HG03060 (cell line): ENCODE results near the gene CD48.
A peak's percentile ranks its signal among the peaks of the same experiment; 100 is the strongest.
"Not testable (repeated sequence)": the region's sequence is repeated elsewhere in the genome, so short reads cannot be mapped to it uniquely, and the experiment has no call there.

Experiments
- ATAC-seq: cut with Tn5 transposase; IDR thresholded peaks from one replicate; pipeline ENCODE4 v1.9.1; 2021; ENCODE audit warnings: low read depth, moderate number of reproducible peaks; ENCODE audit not compliant: unreplicated experiment

The CD48 gene

DNA sequence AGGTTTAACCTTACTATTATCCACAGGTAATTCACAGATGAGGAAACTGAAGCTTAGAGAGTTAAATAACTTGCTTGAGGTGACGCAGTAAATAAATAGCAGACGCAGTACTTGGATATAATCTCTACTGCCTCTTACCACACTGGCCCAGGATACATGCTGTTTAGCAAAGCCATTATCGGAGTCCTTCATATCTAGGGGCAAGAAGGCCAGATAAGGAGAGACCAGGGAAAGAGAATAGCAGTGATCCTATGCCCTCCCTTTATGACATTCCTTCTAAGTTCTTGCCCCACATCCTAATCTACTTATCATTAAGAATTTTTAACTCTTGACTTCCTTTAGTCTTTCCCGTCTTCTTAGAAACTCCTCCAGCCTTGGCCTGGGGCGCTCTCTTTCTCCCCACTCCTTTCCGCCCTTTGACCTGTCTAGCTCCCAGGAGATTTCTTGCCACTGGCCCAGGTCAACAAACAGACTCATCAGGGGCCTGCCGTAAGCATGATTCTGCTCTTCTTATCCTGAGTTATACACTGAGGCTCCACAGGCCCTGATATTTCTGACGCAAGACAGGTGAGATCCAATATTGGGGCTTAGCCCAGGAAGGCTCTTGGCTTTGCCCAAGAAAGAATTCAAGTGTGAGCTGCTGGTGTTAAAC lies 53.3 kb downstream of the CD48 start:
- no peak for ATAC-seq

GRCh38 chr1:160657250-160657781 lies 54.3 kb downstream of the CD48 start:
- ATAC-seq, result no peak

- ATAC-seq, result no peak
These were observed 54.9 kb downstream of the CD48 start for GRCh38 chr1:160656737-160657136.

DNA sequence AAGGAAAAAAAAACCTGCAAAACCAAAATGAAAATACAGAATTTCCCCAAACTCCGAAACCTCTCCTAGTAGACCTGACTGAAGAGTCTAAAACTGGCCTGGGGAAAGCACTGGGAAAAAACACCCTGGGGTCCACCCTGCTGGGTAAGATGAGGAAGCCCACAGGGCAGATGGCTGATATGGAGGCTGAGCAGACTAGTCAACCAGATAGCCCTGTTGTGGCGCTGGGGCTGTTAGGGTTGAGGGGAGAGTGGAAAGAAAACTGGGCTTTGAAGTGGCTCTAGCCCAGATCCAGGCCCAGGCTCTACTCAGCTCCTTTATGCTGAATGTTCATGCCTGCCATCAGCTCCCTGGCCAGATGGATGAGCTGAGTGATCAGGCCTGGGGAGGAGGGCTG lies 58.0 kb downstream of the CD48 start:
- no peak for ATAC-seq

DNA sequence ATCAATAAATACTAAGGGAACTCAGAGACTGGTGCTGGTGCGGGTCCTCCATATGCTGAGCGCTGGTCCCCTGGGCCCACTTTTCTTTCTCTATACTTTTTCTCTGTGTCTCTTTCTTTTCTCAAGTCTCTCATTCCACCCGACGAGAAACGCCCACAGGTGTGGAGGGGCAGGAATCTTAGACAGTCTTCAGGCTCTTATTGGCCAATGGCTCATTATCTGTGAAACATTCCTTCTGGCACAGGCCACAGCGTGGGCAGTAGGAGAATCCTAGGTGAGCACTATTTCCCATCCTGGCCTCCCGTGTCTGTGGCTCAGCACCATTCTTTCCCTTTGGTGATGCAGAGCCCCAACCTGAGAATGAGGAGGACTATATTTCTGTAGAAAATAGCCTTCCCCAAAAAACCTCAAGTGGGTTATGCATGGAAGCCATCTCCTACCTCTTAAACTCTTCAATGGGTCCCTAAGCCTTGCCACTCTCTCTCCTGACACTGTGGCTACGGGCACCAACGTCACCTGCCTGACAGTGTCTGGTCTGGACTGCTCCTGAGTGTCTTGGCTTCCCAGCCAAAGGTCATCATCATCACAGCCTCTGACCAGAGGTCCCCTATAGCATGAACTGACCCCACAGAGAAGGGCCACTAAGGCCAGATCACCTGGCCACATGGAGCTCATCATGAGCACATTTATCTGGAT lies 58.5 kb downstream of the CD48 start:
- no peak for ATAC-seq

DNA sequence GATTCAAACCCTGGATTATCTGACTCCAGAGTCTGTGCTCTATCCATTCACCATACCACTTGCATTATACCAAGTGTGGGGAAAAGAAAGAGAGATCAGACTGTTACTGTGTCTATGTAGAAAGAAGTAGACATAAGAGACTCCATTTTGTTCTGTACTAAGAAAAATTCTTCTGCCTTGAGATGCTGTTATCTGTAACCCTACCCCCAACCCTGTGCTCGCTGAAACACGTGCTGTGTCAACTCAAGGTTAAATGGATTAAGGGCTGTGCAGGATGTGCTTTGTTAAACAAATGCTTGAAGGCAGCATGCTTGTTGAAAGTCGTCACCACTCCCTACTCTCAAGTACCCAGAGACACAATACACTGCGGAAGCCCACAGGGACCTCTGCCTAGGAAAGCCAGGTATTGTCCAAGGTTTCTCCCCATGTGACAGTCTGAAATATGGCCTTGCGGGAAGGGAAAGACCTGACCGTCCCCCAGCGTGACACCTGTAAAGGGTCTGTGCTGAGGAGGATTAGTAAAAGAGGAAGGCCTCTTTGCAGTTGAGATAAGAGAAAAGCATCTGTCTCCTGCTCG lies 59.5 kb downstream of the CD48 start:
- not testable (repeated sequence) for ATAC-seq

DNA sequence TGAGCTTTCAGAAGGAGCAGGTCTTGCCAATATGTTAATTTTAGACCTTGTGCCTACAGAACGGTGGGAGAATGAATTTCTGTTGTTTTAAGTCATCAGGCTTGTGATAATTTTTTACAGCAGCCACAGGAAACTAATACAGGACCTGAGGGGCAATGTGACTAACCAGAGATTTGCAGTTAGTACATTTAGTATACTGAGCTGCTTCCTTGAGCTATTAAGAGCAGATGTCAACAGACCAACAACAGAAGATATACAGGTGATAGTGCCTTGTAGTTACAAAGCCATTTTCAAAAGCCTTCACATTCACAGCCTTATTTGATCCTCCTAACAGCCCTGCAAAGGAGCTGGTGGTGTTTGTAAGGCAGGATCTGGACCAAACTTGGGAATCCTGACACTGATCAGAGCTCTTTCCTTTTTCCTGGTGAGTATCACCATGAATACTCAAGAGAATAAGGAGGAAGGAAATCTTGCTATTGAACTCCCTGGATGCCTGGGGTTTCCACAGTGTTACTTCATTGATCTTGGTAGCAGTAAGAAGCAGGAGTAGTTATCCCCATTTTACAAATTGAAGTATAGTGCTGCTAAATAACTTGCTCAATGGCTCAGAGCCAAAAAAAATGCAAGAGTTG lies 60.1 kb downstream of the CD48 start:
- no peak for ATAC-seq

- no peak for ATAC-seq
These were observed 64.3 kb downstream of the CD48 start for GRCh38 chr1:160647329-160647720.

- peak; percentile 46 for ATAC-seq
These were observed 64.8 kb downstream of the CD48 start, which contains the start of gene SLAMF1 for GRCh38 chr1:160646711-160647328. SLAMF1 (minus strand) TSS chr1:160647044; CDS start chr1:160646945, 99 bp downstream.

- ATAC-seq, result no peak
These were observed 65.4 kb downstream of the CD48 start for GRCh38 chr1:160646180-160646579.

- no peak for ATAC-seq
These were observed 66.1 kb downstream of the CD48 start for GRCh38 chr1:160645386-160646130.

GRCh38 chr1:160644399-160644798 lies 67.2 kb downstream of the CD48 start:
- no peak for ATAC-seq

- ATAC-seq, result no peak
These were observed 68.5 kb downstream of the CD48 start for GRCh38 chr1:160643138-160643537.

GRCh38 chr1:160642281-160642644 lies 69.4 kb downstream of the CD48 start:
- no peak for ATAC-seq

DNA sequence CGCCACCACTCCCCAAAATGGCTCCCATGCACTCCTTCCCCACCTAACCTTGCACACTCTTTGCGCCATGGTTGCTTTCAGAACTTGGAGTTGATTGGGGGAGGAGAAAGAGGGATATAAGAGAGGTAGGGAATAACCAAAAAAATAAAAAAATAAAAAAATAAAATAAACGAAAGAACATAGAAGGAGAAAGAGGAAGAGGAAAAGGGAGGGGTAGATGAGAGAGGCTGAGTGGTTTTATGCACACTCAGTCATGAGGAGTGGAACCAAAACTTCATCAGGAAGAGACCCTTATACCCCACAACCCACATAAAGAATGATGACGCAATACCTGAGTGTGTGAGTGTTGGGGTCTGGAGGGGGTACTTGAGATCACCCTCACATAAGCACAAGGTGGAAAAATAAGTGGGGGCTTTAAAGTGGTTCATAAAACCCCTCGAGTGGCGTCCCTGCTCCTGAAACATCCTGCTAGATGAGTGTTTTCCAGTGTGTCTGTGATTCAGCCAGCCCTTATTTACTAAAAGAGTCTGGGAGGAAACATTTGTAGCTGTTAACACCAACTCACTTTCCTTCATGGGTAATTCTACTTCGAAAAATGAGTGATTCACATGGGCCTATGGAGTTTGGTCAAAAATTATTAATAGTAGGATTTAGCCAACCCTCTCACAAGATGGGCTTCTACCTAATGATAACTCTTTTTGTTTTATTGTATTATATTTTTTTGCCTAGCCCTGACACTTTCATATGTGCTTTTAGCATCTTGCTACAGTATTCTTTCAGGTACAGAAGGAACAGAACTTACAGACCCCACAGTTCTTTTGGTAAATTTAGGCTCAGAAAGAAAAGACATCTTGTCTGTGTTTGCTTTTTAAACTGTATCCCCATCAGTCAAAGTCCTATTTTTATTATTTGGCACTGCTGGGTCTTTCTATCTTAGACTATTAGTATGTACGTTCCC lies 70.0 kb downstream of the CD48 start:
- no peak for ATAC-seq

DNA sequence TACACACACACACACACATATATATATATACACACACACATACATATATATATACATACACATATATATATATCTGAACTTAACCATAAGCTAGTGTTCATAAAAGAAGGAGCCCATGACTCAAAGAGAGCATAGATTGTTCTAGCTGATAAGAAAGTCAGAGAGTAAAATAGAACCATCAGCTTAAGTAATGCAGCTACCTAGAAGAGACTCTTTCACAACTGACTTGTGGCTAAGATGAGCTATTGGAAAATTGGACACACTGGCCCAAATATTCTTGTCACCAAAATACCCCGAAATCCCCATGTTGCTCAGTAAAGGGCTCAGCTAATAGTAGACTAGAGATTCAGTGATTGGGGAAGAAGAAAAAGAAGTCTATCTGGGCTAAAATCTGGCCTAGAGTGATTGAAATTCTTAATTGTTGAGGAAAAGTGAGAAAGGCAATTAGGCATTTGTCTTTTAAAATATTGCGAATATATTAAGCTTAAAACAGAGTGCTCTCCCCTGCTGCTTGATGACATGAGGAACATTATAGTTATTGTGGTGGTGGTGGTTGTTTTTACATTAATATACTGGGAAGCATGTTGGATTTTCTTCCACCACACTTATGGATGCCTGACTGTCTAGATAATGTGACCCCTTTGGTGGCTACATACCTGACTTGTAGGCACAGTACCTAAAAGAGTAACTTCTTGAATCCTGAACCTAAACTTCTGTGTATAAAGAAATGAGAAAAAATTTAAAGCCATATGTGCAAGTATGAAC lies 71.1 kb downstream of the CD48 start:
- ATAC-seq, result no peak

GRCh38 chr1:160639652-160640051 lies 72.0 kb downstream of the CD48 start:
- ATAC-seq, result no peak

DNA sequence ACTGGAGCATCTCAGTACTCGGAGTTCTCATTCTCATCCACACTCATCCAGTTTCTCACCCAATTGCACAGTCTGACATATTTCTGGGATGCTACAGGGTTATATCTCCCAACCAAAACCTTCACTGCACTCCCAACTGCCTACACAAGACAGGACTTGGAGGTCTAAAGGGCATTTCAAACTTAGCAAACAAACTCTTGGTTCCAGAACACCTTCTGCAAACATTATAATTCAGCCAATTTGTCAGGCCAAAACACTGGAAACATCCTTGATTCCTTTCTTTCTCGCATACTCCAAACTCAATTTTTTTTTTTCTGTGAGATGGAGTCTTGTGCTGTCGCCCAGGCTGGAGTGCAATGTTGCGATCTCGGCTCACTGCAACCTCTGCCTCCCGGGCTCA lies 72.7 kb downstream of the CD48 start:
- ATAC-seq, result no peak
